Astrocyte of the cerebellum (primary cell): ENCODE measurements around the gene ABCB1.

ENCODE experiments used
- DNase-seq: peaks from one replicate; pipeline ENCODE4 v3.0.0-alpha.2; 2011; ENCODE audit warnings: low read depth
- H3K4me3 ChIP-seq: 2 replicates; pipeline ENCODE4 v1.5.1; 2011; ENCODE audit warnings: mild to moderate bottlenecking, low read depth, low read length, moderate library complexity
- CTCF ChIP-seq: IDR thresholded peaks from 2 replicates; pipeline ENCODE4 v1.5.1; 2012; ENCODE audit warnings: low read length, low read depth, moderate library complexity, mild to moderate bottlenecking; ENCODE audit errors: missing control alignments
- in situ Hi-C: cut with HindIII; loops from 2 replicates; pipeline ENCODE4 v1.10.0; 2017; ENCODE audit warnings: low sequenced_read_pairs

ABCB1 gene

GRCh38 chr7:87538052-87538451 is 62.6 kb downstream of the ABCB1 start:
- H3K4me3 ChIP-seq, result no peak overlapping the region
- no peak for TF ChIP-seq CTCF
- in situ Hi-C loops, result no loop called here
- no peak for DNase-seq

DNA sequence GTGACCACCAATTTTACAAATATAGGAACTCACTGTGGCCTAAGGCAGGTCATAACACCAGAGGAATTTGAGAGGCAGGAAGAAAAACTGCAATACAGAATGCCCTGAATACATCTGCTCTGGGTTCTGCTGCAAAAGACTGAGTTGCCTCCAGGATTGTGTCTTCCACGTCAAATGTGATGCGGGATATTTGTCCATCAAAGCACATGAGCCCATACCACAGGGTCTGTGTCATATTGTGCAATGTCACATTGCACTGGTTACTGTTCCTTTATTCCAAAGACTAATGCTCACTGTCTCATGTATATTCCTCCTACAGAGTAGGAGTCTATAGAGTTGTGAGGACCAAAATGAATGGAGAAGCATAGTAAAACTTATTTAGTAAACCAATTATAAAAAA is 66.6 kb downstream of the ABCB1 start:
- DNase-seq, result no peak
- in situ Hi-C loops, result no loop called here
- TF ChIP-seq CTCF, result no peak
- no peak overlapping the region for H3K4me3 ChIP-seq

GRCh38 chr7:87530126-87530525 is 70.6 kb downstream of the ABCB1 start:
- H3K4me3 ChIP-seq, result no peak overlapping the region
- no peak for DNase-seq
- in situ Hi-C loops, result no loop called here
- TF ChIP-seq CTCF, result no peak

DNA sequence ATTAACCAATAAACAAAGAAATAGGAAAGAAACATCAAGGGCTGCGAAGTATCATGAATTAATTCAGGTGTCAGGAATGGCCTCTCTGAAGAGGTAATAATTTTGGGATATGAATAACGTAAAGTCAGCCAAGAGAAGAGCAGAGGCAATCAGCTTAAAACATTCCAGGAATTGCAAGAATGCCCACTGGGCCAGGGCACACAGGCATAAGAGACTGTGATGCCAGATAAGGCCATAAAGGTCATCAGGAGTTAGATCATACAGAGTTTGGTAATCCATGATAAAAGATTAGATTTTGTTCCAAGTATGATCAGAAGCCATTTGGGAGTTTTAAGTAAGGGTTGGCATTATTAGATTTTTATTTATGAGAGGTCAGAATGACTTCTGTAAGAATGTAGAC is 72.0 kb downstream of the ABCB1 start:
- no peak for DNase-seq
- H3K4me3 ChIP-seq, result no peak overlapping the region
- no peak for TF ChIP-seq CTCF
- in situ Hi-C loops, result no loop called here

GRCh38 chr7:87518735-87519134 is 81.9 kb downstream of the ABCB1 start:
- in situ Hi-C loops, result no loop called here
- no peak overlapping the region for H3K4me3 ChIP-seq
- no peak for DNase-seq
- no peak for TF ChIP-seq CTCF

GRCh38 chr7:87517891-87518290 is 82.8 kb downstream of the ABCB1 start:
- in situ Hi-C loops, result no loop called here
- no peak for TF ChIP-seq CTCF
- no peak for DNase-seq
- H3K4me3 ChIP-seq, result no peak overlapping the region

DNA sequence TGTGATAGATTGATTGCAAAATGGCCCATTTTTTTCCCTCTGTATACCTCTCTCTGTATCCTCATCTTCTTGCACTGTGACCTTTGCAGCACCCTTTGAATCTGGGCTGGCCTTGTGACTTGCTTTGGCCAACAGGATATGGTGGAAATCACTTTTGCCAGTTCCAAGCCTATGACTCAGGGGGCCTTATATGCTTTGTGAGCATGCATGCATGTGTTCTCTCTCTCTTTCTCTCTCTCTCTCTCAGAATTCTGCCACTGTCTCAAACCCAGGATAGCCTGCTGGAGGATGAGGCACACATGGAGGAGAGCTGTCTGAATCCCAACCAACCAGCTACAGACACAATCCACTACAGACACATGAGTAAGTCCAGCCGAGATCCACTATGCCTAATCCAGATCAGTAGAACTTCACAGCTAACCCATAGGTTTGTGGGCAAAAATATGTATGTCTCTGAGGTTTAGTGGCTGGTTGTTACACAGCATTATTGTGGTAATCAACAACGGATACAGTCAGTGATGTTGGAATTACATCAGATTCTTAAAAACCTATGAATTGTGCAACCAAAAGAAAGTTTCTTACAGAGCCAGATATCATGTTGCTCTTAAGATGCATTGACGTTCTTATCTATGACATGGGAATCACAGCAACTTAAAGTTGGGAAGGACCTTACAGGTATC is 83.4 kb downstream of the ABCB1 start:
- in situ Hi-C loops, result no loop called here
- TF ChIP-seq CTCF, result no peak
- DNase-seq, result no peak
- H3K4me3 ChIP-seq, result no peak overlapping the region
